Activated CD4-positive, CD25-positive, alpha-beta regulatory T cell treated with anti-CD3 and anti-CD28 coated beads, Interleukin-2, amount 50 U/mL, for 72 hours (primary cell): ENCODE results near the gene SEMA5B.

ENCODE experiments used
- DNase-seq: peaks from one replicate; pipeline ENCODE4 v3.0.0; 2021

Gene SEMA5B

DNA sequence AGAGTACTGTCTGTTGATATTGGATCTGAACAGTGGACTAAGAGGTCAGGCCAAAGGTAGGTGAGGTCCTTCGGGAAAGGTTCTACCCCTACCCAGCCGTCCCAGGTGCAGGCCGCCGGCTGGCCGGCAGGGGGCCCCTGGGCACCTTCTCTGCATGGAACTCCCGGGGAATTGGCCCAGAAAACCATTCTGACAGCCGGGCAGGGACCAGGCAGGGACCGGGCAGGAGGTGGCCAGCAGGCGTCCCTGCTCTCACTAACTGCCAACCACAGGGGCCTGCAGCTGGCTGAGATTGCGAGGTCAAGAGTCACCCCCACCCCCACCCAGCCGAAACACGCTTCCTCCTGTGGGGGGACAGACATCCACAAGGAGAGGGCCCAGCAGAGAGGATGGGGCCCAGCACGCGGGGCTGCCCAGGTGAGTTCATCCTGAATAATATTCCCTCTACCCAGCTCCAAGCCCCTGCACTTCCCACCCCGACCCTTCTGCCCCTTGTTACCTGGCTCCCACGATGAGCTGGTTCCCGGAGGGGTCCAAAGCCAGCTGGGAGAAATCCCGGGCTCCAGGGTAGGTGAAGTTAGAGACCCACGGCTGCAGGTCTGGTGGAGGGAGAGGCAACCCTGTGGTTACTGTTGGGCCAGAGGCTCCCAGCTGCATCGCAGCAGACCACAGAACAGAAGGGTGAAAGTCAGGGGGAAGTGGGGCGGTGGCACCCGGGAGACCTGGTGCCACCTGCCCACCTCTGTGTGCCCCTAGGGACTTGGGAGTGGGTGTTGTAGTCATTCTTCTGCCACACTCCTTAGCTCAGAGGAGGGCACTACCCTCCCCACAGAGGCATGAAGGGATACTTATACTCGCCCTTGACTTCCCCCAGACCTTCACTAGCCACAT, 84.4 kb downstream of the SEMA5B start:
- peak; percentile 40 for DNase-seq

DNA sequence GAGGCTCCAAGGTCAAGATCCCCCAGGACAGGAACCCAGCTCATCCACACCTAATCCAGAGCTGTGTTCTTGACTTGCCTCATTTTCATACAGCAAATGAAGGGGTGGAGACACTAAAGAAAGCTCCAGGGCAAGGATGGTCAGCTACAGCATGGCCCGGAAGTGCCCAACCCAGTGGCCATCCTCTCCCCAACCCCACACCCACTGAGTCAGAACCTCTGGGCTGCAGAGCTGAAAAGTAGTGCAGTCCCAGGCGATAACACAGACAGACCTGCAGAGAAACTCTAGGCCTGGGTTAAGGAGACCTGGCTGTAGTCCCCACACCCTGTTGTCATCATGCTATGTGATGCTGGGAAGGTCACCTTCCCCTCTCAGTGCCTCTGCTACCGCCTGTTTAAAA, 85.3 kb downstream of the SEMA5B start:
- no peak for DNase-seq

DNA sequence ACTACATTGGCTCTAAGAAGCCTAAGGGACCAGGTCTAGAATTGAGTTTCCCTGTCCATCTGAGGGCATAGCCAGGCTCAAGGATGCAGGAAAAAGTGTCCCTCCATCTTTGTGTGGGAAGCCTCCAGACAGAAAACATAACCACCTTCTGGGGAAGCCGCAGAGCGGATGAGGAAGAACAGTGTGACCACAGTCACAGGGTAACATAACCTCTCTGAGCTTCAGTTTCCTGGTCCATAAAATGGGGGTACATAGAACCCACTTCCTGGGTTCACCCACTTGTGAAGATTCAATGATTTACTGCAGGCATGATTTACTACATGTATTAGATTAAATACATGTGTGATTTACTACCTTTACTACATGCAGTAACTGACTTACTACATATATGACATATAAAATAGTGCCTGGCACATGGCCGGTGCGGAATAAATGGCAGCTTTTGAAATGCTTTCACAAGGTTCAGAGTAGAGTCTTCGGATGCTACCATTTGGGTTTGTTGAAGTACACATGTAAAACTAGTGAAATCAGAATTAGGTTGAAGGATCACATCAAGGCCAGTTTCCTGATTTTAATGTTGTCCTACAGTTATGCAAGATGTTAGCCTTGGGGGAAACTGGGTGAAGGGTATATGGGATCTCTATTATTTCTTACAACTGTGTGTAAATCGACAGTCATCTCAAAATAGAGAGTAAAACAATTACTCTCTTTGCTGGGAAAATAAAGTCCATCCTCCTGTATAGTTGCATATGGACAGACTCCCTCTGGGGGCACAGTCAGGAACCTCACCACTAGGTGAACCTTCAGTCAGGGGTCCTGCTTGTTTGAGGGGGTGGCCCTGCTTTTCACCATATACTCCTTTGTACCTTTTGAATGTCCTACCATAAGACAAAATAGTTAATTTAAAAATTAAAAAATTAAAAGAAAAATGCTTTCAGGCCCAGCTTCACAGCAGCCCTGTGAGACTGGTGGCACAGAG, 86.0 kb downstream of the SEMA5B start:
- no peak for DNase-seq

DNA sequence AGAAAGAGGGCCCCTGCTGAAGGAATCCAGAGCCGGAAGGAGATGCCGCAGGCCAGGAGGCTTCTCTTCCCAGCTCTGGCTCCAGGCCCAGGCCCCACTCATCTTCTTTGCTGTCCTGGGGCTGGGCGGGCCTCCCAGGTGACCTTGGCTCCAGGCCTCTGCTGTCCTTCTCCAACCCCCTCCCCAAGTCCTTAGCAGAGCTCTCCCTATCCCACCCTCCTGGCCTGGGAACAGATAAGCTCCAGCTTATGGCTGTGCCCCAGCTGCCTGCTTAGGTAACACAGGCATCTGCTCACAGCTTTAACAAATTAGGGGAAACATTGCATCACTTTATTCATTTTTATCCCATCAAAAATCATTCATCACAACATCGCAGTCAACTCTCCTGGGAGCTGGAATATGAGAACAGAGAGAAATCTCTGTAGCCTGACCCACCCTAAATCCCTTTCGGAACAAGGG, 86.9 kb downstream of the SEMA5B start:
- DNase-seq = no peak

DNA sequence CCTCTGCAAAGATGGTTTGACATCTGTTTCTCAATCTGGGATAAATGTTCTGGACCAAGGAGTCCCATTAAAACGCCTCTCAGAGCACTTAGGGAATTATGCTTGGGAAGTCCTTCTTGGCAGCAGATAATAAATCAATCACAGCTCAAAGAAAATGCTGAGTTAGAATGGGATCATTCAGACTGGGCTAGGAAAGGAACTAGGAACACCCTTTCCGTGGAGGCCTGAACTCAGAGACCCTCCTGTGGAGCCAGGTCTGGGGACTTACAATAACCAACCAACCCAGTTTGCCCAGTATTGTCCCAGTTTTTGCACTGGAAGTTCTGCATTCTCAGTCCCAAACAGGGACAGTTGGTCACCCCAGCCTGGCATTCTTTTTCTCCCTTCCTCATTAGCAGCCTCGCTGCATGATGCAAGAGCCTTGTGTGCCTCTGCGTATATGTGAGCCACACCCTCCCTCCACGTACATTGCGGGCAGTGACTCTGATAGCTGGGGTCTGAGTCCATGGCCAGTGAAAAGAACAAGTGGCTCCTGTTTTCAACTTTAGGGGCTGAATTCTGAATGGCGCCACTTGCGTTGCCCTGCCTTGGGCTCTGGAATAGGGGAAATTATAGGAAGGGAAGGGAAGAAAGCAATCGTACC, 88.7 kb downstream of the SEMA5B start:
- no peak for DNase-seq

DNA sequence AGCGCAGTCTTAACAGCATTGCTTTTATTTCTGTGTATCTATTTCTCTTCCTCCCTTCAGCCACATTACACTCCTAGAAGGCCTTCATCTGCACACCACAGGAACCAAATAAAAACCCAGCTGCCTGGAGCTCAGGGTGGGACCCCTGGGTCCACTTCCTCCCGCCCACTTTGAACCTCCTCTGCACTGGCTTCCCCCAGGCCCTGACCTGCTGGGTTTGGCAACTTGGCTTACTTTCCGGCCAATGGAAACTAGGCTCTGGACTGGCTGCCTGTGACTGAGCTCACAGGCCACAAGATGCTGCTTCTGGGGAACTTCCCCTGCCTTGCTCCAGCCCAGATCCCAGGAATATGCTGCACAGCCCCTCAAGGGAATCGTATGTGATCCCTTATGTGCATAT, 89.8 kb downstream of the SEMA5B start:
- no peak for DNase-seq

DNA sequence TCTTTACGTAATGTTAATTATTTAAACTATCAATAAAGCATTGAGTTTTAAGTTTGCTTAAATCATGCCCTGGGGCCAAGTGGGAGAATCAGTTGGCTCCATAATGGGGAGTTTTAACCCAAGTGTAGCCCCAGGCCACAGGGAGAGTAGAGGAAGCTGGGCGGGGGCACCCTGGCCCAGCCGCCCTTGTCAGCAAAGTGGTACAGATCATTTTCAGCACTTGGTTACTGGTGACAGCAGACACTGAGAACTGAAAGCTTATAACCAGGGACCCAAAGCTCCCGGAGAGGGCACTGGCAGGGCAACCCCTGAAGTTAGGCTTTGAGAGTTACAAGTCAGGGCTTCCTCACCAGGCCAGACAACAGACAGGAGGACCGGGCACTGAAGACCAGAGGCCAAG, 90.6 kb downstream of the SEMA5B start:
- no peak for DNase-seq

DNA sequence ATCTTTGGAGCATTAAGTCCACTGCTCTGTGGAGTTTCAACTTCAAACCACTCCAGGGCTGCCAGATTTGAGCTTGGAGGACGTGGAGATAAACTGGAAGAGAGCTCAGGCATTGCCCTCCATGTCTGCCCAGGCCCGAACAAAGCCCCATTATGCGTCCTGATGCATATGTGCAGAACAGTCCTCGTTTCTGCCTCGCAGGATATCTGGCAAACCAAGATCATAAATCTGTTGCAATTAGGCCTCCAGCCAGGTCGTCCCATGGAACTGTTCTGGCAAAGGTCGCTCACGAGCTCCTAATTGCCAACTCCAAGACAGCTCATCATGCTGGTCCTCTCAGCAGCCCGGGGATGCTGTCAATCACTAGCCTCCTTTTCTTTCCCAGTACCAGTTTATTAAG, 91.2 kb downstream of the SEMA5B start:
- DNase-seq = no peak

DNA sequence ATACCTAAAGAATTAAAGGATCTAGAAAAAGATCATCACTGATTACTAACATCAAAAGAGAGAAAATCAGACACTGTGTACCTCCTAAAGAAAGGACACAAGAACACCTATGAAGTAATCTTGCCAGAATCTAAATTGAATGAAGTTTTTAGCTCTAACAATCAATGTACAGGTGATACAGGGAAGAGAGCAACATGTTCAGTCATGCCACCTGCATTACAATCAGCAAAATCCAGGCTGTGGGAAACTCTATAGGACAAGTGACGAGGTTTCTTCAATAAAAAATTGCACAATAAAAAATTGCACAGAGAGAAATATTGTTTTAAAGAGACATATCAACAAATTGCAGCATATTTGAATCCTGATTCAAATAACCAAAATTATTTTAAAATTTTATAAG, 93.3 kb downstream of the SEMA5B start:
- DNase-seq = no peak

DNA sequence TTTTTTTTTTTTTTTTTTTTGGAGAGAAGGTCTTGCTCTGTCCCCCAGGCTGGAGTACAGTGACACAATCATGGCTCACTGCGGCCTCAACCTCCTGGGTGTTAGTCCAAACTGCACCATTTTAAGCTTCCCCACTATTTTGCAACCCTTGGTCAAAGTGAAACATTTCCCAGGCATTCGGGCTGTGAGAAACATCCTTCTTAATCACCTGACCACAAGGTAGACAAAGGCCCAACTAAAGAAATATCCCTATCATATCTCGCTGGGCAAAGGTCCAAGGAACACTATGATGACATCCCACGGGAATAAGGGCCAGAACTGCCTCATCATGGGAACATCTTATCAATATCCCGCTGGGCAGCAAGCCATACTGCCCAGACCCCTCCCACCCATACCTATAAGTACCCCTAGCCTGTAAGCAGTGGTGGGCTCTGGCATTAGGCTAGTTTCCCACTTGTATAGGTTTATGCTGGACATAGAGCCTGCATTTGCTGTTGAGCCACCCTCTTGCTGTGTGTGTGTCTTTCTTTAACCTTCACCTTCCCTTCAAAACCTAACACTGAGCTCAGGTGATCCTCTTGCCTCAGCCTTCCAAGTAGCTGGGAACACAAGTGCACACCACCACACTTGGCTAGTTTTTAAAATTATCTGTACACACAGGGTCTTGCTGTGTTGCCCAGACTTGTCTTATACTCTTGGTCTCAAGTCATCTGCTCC, 95.2 kb downstream of the SEMA5B start:
- no peak for DNase-seq

DNA sequence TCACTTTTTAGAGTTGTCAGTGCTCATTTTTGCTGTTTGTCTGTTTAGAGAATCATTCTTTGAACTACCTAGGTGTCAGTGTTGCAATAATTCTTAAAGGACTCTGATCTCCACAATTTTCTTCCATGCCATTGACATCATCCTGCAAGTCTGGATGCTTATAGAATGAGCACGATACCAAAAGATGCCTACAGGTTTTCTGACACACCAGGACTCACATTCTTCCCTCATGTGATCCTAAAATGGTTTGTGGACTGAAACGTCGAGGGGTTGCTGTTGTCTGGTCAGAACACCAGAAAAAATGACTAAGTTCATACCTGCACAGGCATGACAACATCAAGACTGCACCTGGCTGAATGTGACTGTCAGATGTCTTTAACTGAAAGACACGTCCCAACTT, 95.9 kb downstream of the SEMA5B start:
- no peak for DNase-seq

DNA sequence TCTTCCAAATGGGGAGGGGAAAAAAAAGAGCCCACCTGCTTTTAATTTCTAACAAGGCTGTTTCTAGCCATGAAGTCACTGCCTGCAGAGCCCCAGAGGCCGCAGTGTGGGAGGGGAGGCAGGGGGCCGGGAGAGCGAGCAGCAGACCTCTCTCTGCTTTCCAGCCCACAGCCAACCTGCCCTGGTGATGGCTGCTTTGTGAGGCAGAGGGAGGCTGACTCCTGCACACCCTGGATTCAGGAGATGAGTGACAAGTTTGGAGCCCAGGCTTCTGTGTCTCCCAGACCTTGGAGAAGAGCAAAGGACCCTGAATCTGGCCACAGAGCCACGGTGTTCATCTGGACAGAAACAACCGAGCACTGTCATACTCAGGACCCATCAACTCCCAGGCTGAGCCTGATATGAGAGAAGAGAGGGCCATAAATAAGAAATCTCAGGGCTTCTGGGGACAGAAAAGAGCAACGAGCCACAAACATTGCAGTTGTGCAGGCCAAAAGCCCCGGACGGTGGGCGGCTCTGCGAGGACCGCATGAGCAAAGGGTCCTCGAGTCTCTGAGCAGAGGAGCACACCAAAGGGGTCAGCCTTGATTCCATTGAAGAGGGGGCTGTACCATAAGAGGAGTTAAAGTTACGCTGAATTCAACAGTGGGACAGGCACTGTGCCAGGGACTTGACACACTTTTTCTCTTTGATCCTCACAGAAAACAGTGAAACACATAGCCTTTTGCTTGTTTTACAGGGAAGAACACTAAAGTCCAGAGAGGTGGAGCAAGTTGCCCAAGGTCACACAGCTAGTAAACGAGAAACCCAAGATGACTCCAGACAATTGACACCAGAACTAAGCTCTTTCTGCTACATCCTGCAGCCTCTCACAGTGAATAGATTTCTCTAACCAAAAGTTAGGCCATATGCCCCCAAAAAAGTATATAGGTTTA, 97.2 kb downstream of the SEMA5B start:
- no peak for DNase-seq

DNA sequence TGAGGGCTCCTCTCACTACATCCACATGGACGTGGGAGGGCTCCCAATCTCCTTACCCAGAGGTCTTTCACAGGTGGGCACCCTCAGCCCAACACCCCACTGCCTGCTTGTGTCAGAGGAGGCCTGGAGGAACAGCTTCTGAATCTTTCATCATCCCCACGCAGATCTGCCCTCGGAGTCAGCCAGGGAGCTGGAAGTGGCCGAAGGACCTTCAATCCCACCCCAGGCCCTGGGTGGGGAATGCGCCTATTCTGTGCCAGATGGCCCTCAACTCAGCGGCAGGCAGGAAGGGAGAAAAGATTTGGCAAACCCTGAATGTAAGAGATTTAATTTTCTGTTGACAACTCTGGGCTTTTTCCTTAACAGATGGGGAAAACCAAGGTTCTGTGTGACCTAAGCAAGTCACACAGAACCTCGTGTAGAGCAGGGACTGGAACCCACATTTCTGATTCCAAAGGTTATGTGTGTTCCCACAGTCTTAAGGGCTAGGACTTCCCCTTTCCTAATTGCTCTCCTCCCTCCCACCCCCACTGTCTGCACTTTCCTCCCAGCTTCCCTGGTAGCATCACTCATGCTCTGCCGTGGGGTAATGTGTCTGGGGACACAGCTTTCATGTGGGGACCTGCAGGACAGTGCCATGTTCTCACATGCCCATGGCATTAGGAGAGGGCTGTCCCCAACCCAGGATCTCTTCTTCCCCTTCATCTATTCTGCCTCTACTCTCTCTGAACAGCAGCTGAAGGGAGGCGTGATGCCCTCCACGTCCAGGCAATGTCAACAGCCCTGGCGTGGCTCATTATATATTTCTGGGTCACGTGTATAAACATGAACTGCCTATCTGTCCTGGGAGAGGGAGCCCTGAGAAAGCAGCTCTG, 98.1 kb downstream of the SEMA5B start:
- DNase-seq = no peak

DNA sequence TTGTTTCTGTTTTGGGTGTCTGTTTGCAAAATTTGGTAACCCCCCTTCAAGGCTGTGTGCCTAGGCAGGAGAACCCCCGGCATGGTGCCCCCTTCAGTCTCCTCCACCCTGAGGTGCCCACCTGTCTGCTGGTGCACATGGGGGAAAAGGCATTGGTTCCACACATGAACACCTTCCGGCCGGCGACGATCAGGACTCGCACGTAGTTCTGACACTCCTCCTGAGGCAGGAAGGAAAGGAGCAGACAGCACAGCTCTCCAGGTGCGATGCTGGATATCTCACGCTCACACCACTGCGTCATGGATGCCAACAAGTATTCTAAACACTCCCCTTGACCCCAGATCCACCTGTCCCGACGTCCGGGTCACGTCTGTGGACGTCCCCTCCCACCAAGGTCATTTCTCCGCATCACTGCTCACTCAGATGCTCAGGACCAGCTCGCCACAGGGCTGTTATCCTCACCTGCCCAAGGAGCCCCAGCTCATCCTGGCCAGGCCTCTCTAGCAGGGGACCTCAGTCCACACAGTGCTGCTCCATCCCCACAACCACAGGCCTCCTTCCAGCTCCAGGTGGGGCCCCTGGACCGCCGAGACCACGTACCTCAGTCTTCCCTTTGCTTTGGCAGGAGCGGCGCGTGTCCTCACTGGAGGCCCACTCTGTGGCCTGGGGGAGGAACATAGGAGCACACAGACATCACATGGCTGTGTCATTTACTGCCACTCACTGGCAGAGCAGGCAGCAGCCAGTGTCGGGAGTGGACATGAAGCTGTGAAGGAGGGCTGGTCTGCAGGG, 99.0 kb downstream of the SEMA5B start:
- no peak for DNase-seq

DNA sequence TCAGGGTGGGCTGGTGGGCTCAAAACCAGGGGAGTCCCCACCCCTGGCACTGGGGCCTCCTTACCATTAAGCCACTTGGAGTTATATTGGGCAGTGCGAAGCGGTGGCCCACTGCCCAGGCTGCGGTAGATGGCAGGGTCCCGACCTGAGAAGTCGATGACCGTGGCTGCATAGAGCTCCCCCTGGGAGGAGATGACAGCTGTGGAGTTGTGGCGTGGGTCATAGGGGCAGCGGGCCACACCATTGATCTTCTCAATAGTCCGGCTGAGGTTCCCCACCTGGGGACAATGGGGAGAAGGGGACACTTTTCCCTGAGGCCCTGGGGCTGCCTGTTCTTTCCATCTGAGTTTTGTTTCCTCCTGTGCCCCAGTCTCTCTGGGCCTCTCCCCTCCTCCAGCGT, 99.8 kb downstream of the SEMA5B start:
- no peak for DNase-seq

DNA sequence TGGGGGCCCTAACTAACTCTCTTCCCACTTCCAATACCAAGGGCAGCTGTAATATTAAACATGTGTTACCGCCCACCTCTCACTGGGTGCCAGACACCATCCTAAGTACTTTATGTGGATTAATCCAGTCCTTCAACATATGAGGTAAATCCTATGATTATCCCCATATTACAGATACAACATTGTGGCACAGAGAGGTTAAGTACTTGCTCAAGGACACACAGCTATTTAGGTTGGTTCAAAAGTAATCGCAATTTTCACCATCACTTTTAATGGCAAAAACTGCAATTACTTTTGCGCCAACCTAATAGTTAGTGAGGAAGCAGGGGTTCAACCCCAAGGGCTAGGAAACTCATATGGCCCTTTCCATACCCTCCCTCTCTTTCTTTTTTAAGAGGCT, 100.8 kb downstream of the SEMA5B start:
- no peak for DNase-seq

DNA sequence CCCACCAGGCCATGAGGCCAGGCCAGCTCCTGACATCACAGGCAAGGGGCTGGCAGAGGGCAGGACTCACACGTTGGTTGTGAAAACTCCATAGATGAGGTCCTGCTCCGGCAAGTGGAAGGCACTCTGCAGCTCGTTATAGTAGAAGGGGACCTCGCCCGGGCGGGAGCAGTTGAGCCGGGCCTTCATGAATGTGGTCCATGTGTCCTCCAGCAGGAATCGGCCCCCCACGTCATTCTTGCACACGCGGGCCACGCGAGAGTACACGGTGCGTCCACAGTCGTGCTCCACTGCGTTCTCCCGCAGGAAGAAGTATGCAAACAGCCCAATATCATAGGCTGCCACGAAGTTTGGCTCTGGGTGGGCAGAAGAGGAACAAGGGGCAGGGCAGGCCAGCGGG, 101.2 kb downstream of the SEMA5B start:
- no peak for DNase-seq

DNA sequence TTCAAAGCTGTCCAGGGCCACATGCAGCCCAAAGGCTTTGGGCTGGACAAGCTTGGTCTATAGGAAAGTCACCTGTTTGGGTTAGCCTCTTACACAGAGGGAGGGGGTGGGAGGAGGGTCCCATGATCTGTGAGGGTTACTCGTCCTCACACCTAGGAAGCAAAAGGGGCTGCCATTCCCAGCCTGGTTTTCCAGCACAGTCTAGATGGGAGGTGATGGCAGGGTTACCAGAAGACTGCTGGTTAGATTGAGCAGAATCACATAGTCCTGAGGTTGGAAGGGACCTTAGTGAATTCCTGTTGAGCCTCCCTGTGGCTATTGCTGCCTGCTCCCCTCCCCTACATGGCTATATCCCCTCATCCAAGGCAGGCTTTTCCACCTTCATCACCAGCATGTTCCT, 101.8 kb downstream of the SEMA5B start:
- no peak for DNase-seq

DNA sequence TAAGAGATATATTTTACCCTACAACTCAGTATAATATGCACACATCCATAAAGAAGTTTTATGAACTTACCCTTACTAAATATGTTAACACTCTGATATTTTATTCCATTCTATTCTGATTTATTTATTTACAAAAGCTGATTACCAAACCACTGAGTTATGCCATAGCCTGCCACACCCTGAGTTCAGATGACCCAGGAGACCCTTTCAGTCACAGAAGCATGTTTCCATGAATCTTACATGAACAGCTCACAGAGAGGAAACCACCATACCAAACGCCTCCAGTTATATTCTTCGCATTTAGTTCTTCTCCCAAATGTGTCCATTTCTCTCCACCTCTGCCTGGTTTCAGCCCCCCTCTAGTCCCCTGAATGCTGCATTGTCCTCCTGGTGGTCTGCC, 103.5 kb downstream of the SEMA5B start:
- DNase-seq = no peak

DNA sequence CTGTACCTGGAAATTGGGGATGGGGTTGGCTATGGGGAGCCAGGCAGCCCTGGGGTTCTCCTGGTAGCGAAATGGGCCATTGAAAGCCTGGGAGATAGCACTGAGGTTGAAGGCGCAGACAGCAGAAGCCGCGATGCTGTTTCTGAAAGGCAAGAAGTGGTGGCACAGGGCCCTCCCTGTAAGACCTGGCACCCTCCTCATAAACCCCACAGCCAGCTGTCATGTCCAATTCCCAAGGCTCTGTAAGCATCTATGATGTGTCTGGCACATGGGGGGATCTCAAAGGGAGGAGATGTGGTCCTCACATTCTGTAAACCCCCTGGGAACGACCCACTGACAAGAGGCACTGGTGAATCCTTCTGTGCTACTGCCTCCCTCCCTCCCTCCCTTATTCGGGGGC, 104.0 kb downstream of the SEMA5B start:
- DNase-seq = no peak
